HEK293 (cell line): ENCODE measurements around the gene FLT4.

Source experiments
- CTCF ChIA-PET: fragments of 350-600 bp; formaldehyde crosslinking; extraction: SDS; loops from one replicate; lab custom pipeline; 2021; ENCODE audit warnings: antibody characterized with exemption; lab: Yijun Ruan, JAX
- POLR2A ChIA-PET: fragments of 300-600 bp; formaldehyde crosslinking; extraction: SDS; loops from one replicate; lab custom pipeline; 2020; ENCODE audit warnings: antibody characterized with exemption, inconsistent platforms; lab: Yijun Ruan, JAX
- H3K27ac ChIP-seq: fragments of 200-500 bp; sonication (Bioruptor generic); 2 replicates; pipeline ENCODE4 v1.5.1; 2014; ENCODE audit warnings: low read depth, low read length, control low read depth, inconsistent platforms; ENCODE audit errors: extremely low read depth
- H3K36me3 ChIP-seq, 2 experiments: fragments of 200-500 bp in 1 of 2; sonication (Bioruptor generic) in 1 of 2; 1 replicate in 1 of 2; 2 replicates in 1 of 2; pipeline ENCODE4 v1.5.1; 2014 to 2017; ENCODE audit warnings: inconsistent platforms in 2 of 2, low read length in 2 of 2; ENCODE audit not compliant: control insufficient read depth in 2 of 2, insufficient read depth in 1 of 2
- H3K4me1 ChIP-seq: fragments of 200-500 bp; sonication (Bioruptor generic); 2 replicates; pipeline ENCODE4 v1.5.1; 2014; ENCODE audit warnings: mild to moderate bottlenecking, low read length, inconsistent platforms; ENCODE audit not compliant: control insufficient read depth, insufficient read depth
- H3K4me3 ChIP-seq: 2 replicates; pipeline ENCODE4 v1.5.1; 2011; ENCODE audit warnings: low read depth, mild to moderate bottlenecking, control low read depth, low read length, moderate library complexity
- H3K9me3 ChIP-seq: fragments of 200-500 bp; sonication (Bioruptor generic); 2 replicates; pipeline ENCODE4 v1.5.1; 2014; ENCODE audit warnings: low read depth, low read length, inconsistent platforms; ENCODE audit not compliant: control insufficient read depth, insufficient read depth
- BCL11A ChIP-seq: fragments of 450-650 bp; formaldehyde crosslinking; IDR thresholded peaks from 2 replicates; pipeline ENCODE4 v1.5.1; 2016; ENCODE audit warnings: low read depth, missing biosample characterization, missing genetic modification characterization
- EGR2 ChIP-seq: fragments of 450-650 bp; formaldehyde crosslinking; IDR thresholded peaks from 2 replicates; pipeline ENCODE4 v1.5.1; 2016; ENCODE audit warnings: low read depth, missing biosample characterization, missing genetic modification characterization
- GLIS2 ChIP-seq: fragments of 450-650 bp; formaldehyde crosslinking; IDR thresholded peaks from 2 replicates; pipeline ENCODE4 v1.5.1; 2016; ENCODE audit warnings: missing biosample characterization, missing genetic modification characterization
- OVOL3 ChIP-seq: fragments of 450-650 bp; formaldehyde crosslinking; IDR thresholded peaks from 2 replicates; pipeline ENCODE4 v1.5.1; 2016; ENCODE audit warnings: missing biosample characterization, missing genetic modification characterization
- PATZ1 ChIP-seq: fragments of 450-650 bp; formaldehyde crosslinking; IDR thresholded peaks from 2 replicates; pipeline ENCODE4 v1.5.1; 2016; ENCODE audit warnings: missing biosample characterization, missing genetic modification characterization
- SETDB1 ChIP-seq: IDR thresholded peaks from one replicate; pipeline ENCODE4 v1.6.1; 2017; ENCODE audit warnings: mild to moderate bottlenecking, low read length, moderate library complexity, mixed read lengths; ENCODE audit not compliant: insufficient read length
- ZBTB48 ChIP-seq: fragments of 450-650 bp; formaldehyde crosslinking; IDR thresholded peaks from 2 replicates; pipeline ENCODE4 v1.5.1; 2016; ENCODE audit warnings: missing biosample characterization, missing genetic modification characterization
- ZEB2 ChIP-seq: fragments of 450-650 bp; formaldehyde crosslinking; IDR thresholded peaks from 2 replicates; pipeline ENCODE4 v1.5.1; 2016; ENCODE audit warnings: missing biosample characterization, missing genetic modification characterization
- ZFHX2 ChIP-seq: fragments of 450-650 bp; formaldehyde crosslinking; conservative IDR thresholded peaks from 2 replicates; pipeline ENCODE4 v1.5.1; 2016; ENCODE audit warnings: missing biosample characterization, missing genetic modification characterization
- ZNF148 ChIP-seq: fragments of 450-650 bp; formaldehyde crosslinking; IDR thresholded peaks from 2 replicates; pipeline ENCODE4 v1.5.0; 2017; ENCODE audit warnings: missing biosample characterization, missing genetic modification characterization, borderline replicate concordance
- ZNF302 ChIP-seq: fragments of 450-650 bp; formaldehyde crosslinking; IDR thresholded peaks from 2 replicates; pipeline ENCODE4 v1.5.1; 2016; ENCODE audit warnings: missing biosample characterization, missing genetic modification characterization, low read depth
- ZNF335 ChIP-seq: fragments of 450-650 bp; formaldehyde crosslinking; conservative IDR thresholded peaks from 2 replicates; pipeline ENCODE4 v1.5.1; 2016; ENCODE audit warnings: missing biosample characterization, missing genetic modification characterization
- ZNF350 ChIP-seq: fragments of 450-650 bp; formaldehyde crosslinking; IDR thresholded peaks from 2 replicates; pipeline ENCODE4 v1.5.0; 2017; ENCODE audit warnings: missing biosample characterization, mild to moderate bottlenecking, missing genetic modification characterization
- ZNF423 ChIP-seq: fragments of 450-650 bp; formaldehyde crosslinking; IDR thresholded peaks from 2 replicates; pipeline ENCODE4 v1.5.1; 2016; ENCODE audit warnings: missing biosample characterization, missing genetic modification characterization
- ZNF561 ChIP-seq: fragments of 450-650 bp; IDR thresholded peaks from 2 replicates; pipeline ENCODE4 v1.5.1; 2018; ENCODE audit warnings: missing biosample characterization, missing genetic modification characterization, borderline replicate concordance
- ZNF692 ChIP-seq: fragments of 450-650 bp; formaldehyde crosslinking; IDR thresholded peaks from 2 replicates; pipeline ENCODE4 v1.5.1; 2016; ENCODE audit warnings: missing biosample characterization, missing genetic modification characterization
- ZNF777 ChIP-seq: fragments of 450-650 bp; formaldehyde crosslinking; IDR thresholded peaks from 2 replicates; pipeline ENCODE4 v1.5.1; 2017; ENCODE audit warnings: missing biosample characterization, missing genetic modification characterization, borderline replicate concordance
- ZNF785 ChIP-seq: fragments of 450-650 bp; formaldehyde crosslinking; IDR thresholded peaks from 2 replicates; pipeline ENCODE4 v1.5.1; 2016; ENCODE audit warnings: missing biosample characterization, missing genetic modification characterization
- ZSCAN30 ChIP-seq: fragments of 450-650 bp; IDR thresholded peaks from 2 replicates; pipeline ENCODE4 v1.5.1; 2018; ENCODE audit warnings: missing biosample characterization, mild to moderate bottlenecking, missing genetic modification characterization, moderate library complexity
- TF ChIP-seq, protein P1 (sequence below): fragments of 450-650 bp; formaldehyde crosslinking; IDR thresholded peaks from 2 replicates; pipeline ENCODE4 v1.5.1; 2016; ENCODE audit warnings: missing biosample characterization, missing genetic modification characterization
- TF ChIP-seq, protein P2 (sequence below): fragments of 450-650 bp; formaldehyde crosslinking; IDR thresholded peaks from 2 replicates; pipeline ENCODE4 v1.5.1; 2016; ENCODE audit warnings: missing biosample characterization, missing genetic modification characterization

FLT4 gene

DNA sequence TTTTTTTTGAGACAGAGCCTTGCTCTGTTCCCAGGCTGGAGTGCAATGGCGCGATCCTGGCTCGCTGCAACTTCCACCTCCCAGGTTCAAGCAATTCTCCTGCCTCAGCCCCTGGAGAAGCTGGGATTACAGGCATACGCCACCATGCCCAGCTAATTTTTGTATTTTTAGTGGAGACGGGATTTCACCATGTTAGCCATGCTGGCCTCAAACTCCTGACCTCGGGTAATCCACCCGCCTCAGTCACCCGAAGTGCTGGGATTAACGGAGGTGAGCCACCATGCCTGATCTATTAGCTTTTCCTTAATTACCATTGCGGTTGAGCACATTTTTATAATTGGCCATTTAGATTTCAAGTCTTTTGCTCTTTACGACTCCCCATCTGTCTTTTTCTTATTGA, 2.9 kb upstream of the FLT4 start:
- TF ChIP-seq ZNF777 = no peak
- TF ChIP-seq ZNF302 = no peak
- no peak for TF ChIP-seq OVOL3 (tag by site-specific recombination)
- TF ChIP-seq ZFHX2 (tag by site-specific recombination) = no peak
- TF ChIP-seq ZNF785 (tag by site-specific recombination) = no peak
- no peak for TF ChIP-seq BCL11A (tag by site-specific recombination)
- TF ChIP-seq, protein P1, sequence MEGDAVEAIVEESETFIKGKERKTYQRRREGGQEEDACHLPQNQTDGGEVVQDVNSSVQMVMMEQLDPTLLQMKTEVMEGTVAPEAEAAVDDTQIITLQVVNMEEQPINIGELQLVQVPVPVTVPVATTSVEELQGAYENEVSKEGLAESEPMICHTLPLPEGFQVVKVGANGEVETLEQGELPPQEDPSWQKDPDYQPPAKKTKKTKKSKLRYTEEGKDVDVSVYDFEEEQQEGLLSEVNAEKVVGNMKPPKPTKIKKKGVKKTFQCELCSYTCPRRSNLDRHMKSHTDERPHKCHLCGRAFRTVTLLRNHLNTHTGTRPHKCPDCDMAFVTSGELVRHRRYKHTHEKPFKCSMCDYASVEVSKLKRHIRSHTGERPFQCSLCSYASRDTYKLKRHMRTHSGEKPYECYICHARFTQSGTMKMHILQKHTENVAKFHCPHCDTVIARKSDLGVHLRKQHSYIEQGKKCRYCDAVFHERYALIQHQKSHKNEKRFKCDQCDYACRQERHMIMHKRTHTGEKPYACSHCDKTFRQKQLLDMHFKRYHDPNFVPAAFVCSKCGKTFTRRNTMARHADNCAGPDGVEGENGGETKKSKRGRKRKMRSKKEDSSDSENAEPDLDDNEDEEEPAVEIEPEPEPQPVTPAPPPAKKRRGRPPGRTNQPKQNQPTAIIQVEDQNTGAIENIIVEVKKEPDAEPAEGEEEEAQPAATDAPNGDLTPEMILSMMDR (tag by site-specific recombination) = no peak
- no peak for TF ChIP-seq ZNF148 (tag by site-specific recombination)
- Histone ChIP-seq H3K36me3 (no peaks in the 10 kb centered on the region), H3K4me3 (no peak overlapping the region), H3K27ac (no peak overlapping the region), H3K9me3 (no peaks in the 10 kb centered on the region), H3K4me1 (peaks cover 2% of the 10 kb centered on the region; the same call in 1 of the 2 replicates)
- ChIA-PET CTCF (no interaction called here), POLR2A (no interaction called here)

GRCh38 chr5:180648658-180649296, 623 bp downstream of the FLT4 start:
- ChIA-PET POLR2A (no interaction called here), CTCF (interaction anchor here (0.7 to 3.8 kb wide), 5 partner anchors 8 to 51 kb away, joined by 3 to 16 read pairs (median 6); no protein-coding TSS in a partner anchor)
- peak overlapping the region; percentile 49 for H3K4me3 ChIP-seq
- peaks cover 2% of the 10 kb centered on the region; the same call in 1 of the 2 replicates for H3K4me1 ChIP-seq
- H3K36me3 ChIP-seq = no peaks in the 10 kb centered on the region
- H3K27ac ChIP-seq = no peak overlapping the region
- H3K9me3 ChIP-seq = no peaks in the 10 kb centered on the region
- TF ChIP-seq ZNF335 (peak; percentile 69), ZNF561 (tag by site-specific recombination) (peak; percentile 61; the same call in 1 of the 2 replicates), ZNF350 (tag by site-specific recombination) (no peak), ZFHX2 (tag by site-specific recombination) (peak; percentile 65), EGR2 (tag by site-specific recombination) (peak; percentile 39; the same call in 1 of the 2 replicates), ZEB2 (tag by site-specific recombination) (peak; percentile 46; the same call in 1 of the 2 replicates), PATZ1 (tag by site-specific recombination) (peak; percentile 49), ZBTB48 (tag by site-specific recombination) (peak; percentile 57), ZNF692 (tag by site-specific recombination) (peak; percentile 54), ZNF423 (tag by site-specific recombination) (no peak), ZSCAN30 (tag by site-specific recombination) (0 out of 2 replicates have a peak, but pooled peaks have one; percentile 37), SETDB1 (no peak), GLIS2 (tag by site-specific recombination) (peak; percentile 86)
- TF ChIP-seq, protein P1 (tag by site-specific recombination) = peak; percentile 27; the same call in 1 of the 2 replicates
- TF ChIP-seq, protein P2, sequence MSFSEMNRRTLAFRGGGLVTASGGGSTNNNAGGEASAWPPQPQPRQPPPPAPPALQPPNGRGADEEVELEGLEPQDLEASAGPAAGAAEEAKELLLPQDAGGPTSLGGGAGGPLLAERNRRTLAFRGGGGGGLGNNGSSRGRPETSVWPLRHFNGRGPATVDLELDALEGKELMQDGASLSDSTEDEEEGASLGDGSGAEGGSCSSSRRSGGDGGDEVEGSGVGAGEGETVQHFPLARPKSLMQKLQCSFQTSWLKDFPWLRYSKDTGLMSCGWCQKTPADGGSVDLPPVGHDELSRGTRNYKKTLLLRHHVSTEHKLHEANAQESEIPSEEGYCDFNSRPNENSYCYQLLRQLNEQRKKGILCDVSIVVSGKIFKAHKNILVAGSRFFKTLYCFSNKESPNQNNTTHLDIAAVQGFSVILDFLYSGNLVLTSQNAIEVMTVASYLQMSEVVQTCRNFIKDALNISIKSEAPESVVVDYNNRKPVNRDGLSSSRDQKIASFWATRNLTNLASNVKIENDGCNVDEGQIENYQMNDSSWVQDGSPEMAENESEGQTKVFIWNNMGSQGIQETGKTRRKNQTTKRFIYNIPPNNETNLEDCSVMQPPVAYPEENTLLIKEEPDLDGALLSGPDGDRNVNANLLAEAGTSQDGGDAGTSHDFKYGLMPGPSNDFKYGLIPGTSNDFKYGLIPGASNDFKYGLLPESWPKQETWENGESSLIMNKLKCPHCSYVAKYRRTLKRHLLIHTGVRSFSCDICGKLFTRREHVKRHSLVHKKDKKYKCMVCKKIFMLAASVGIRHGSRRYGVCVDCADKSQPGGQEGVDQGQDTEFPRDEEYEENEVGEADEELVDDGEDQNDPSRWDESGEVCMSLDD = 0 out of 2 replicates have a peak, but pooled peaks have one; percentile 46
